ENCODE measurements around the gene ABHD18.
"Not testable (repeated sequence)": the region's sequence is repeated elsewhere in the genome, so short reads cannot be mapped to it uniquely, and the experiment has no call there.

DNA sequence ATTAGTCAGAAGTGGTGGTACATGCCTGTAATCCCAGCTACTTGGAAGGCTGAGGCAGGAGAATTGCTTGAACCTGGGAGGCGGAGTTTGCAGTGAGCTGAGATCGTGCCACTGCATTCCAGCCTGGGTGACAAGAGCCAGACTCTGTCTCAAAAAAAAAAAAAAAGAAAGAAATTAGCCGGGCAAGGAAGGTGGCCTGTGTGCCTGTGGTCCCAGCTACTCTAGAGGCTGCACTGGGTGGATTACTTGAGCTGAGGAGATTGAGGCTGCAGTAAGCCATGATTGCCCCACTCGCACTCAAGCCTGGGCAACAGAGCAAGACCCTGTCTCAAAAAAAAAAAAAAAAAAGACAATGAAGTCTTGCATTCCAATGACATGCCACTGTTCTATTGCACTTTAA lies 5.7 kb downstream of the ABHD18 start:
- TF ChIP-seq BHLHE40 (IDR thresholded peaks at IDR 0.05; ENCODE audit: low read depth, low read length); POLR2A (IDR thresholded peaks at IDR 0.05; ENCODE audit: low read length): not testable (repeated sequence)
